HEK293 (cell line): Measurements from ENCODE around the gene CCDC146.

ENCODE experiments used
- CTCF ChIA-PET: fragments of 350-600 bp; formaldehyde crosslinking; extraction: SDS; loops from one replicate; lab custom pipeline; 2021; ENCODE audit warnings: antibody characterized with exemption; lab: Yijun Ruan, JAX
- POLR2A ChIA-PET: fragments of 300-600 bp; formaldehyde crosslinking; extraction: SDS; loops from one replicate; lab custom pipeline; 2020; ENCODE audit warnings: antibody characterized with exemption, inconsistent platforms; lab: Yijun Ruan, JAX
- H3K27ac ChIP-seq: fragments of 200-500 bp; sonication (Bioruptor generic); 2 replicates; pipeline ENCODE4 v1.5.1; 2014; ENCODE audit warnings: low read depth, low read length, control low read depth, inconsistent platforms; ENCODE audit errors: extremely low read depth
- H3K36me3 ChIP-seq, 2 experiments: fragments of 200-500 bp in 1 of 2; sonication (Bioruptor generic) in 1 of 2; 1 replicate in 1 of 2; 2 replicates in 1 of 2; pipeline ENCODE4 v1.5.1; 2014 to 2017; ENCODE audit warnings: inconsistent platforms in 2 of 2, low read length in 2 of 2; ENCODE audit not compliant: control insufficient read depth in 2 of 2, insufficient read depth in 1 of 2
- H3K4me1 ChIP-seq: fragments of 200-500 bp; sonication (Bioruptor generic); 2 replicates; pipeline ENCODE4 v1.5.1; 2014; ENCODE audit warnings: mild to moderate bottlenecking, low read length, inconsistent platforms; ENCODE audit not compliant: control insufficient read depth, insufficient read depth
- H3K4me3 ChIP-seq: 2 replicates; pipeline ENCODE4 v1.5.1; 2011; ENCODE audit warnings: low read depth, mild to moderate bottlenecking, control low read depth, low read length, moderate library complexity
- H3K9me3 ChIP-seq: fragments of 200-500 bp; sonication (Bioruptor generic); 2 replicates; pipeline ENCODE4 v1.5.1; 2014; ENCODE audit warnings: low read depth, low read length, inconsistent platforms; ENCODE audit not compliant: control insufficient read depth, insufficient read depth
- HOXA7 ChIP-seq: sonication (generic); formaldehyde crosslinking; IDR thresholded peaks from 2 replicates; pipeline ENCODE4 v1.8.1; 2022; ENCODE audit warnings: missing genetic modification reagents, borderline replicate concordance
- HOXC10 ChIP-seq: sonication (generic); formaldehyde crosslinking; IDR thresholded peaks from 2 replicates; pipeline ENCODE4 v1.8.1; 2023; ENCODE audit warnings: mild to moderate bottlenecking, missing genetic modification reagents
- OVOL3 ChIP-seq: fragments of 450-650 bp; formaldehyde crosslinking; IDR thresholded peaks from 2 replicates; pipeline ENCODE4 v1.5.1; 2016; ENCODE audit warnings: missing biosample characterization, missing genetic modification characterization
- REPIN1 ChIP-seq: fragments of 450-650 bp; formaldehyde crosslinking; IDR thresholded peaks from 2 replicates; pipeline ENCODE4 v1.5.1; 2017; ENCODE audit warnings: missing biosample characterization, missing genetic modification characterization, low read depth
- SCRT1 ChIP-seq: fragments of 450-650 bp; formaldehyde crosslinking; IDR thresholded peaks from 2 replicates; pipeline ENCODE4 v1.5.1; 2016; ENCODE audit warnings: missing biosample characterization, missing genetic modification characterization, borderline replicate concordance
- SP7 ChIP-seq: fragments of 450-650 bp; formaldehyde crosslinking; IDR thresholded peaks from 2 replicates; pipeline ENCODE4 v1.5.1; 2016; ENCODE audit warnings: missing biosample characterization, missing genetic modification characterization
- TCF7L2 ChIP-seq: IDR thresholded peaks from 2 replicates; pipeline ENCODE4 v1.6.1; 2011; ENCODE audit warnings: low read depth, mild to moderate bottlenecking, inconsistent platforms, low read length, moderate library complexity, borderline replicate concordance
- ZFP69B ChIP-seq: fragments of 450-650 bp; formaldehyde crosslinking; IDR thresholded peaks from 2 replicates; pipeline ENCODE4 v1.5.1; 2016; ENCODE audit warnings: missing biosample characterization, missing genetic modification characterization
- ZNF10 ChIP-seq: fragments of 450-650 bp; formaldehyde crosslinking; IDR thresholded peaks from 2 replicates; pipeline ENCODE4 v1.5.1; 2017; ENCODE audit warnings: missing biosample characterization, missing genetic modification characterization
- ZNF184 ChIP-seq: fragments of 450-650 bp; IDR thresholded peaks from 2 replicates; pipeline ENCODE4 v1.5.1; 2018; ENCODE audit warnings: missing biosample characterization, mild to moderate bottlenecking, missing genetic modification characterization
- ZNF19 ChIP-seq: fragments of 450-650 bp; formaldehyde crosslinking; IDR thresholded peaks from 2 replicates; pipeline ENCODE4; 2016; ENCODE audit warnings: missing biosample characterization, missing genetic modification characterization, low read depth
- ZNF292 ChIP-seq: fragments of 450-650 bp; formaldehyde crosslinking; IDR thresholded peaks from 2 replicates; pipeline ENCODE4 v1.5.1; 2016; ENCODE audit warnings: low read depth, missing biosample characterization, missing genetic modification characterization, borderline replicate concordance
- ZNF311 ChIP-seq: fragments of 450-650 bp; formaldehyde crosslinking; IDR thresholded peaks from 2 replicates; pipeline ENCODE4 v1.5.1; 2017; ENCODE audit warnings: missing biosample characterization, missing genetic modification characterization, borderline replicate concordance
- ZNF391 ChIP-seq: fragments of 450-650 bp; formaldehyde crosslinking; IDR thresholded peaks from 2 replicates; pipeline ENCODE4 v1.5.1; 2016; ENCODE audit warnings: low read depth, missing biosample characterization, missing genetic modification characterization, borderline replicate concordance
- ZNF433 ChIP-seq: fragments of 450-650 bp; formaldehyde crosslinking; IDR thresholded peaks from 2 replicates; pipeline ENCODE4 v1.5.1; 2016; ENCODE audit warnings: missing biosample characterization, missing genetic modification characterization, low read depth
- ZNF544 ChIP-seq: fragments of 450-650 bp; formaldehyde crosslinking; IDR thresholded peaks from 2 replicates; pipeline ENCODE4 v1.5.0; 2017; ENCODE audit warnings: missing biosample characterization, missing genetic modification characterization
- ZNF558 ChIP-seq: fragments of 450-650 bp; formaldehyde crosslinking; IDR thresholded peaks from 2 replicates; pipeline ENCODE4 v1.5.1; 2016; ENCODE audit warnings: missing biosample characterization, missing genetic modification characterization
- ZNF600 ChIP-seq: fragments of 450-650 bp; formaldehyde crosslinking; IDR thresholded peaks from 2 replicates; pipeline ENCODE4 v1.5.1; 2016; ENCODE audit warnings: missing biosample characterization, missing genetic modification characterization
- ZNF624 ChIP-seq: fragments of 450-650 bp; formaldehyde crosslinking; IDR thresholded peaks from 2 replicates; pipeline ENCODE4 v1.5.1; 2017; ENCODE audit warnings: missing biosample characterization, missing genetic modification characterization
- ZNF776 ChIP-seq: fragments of 450-650 bp; formaldehyde crosslinking; IDR thresholded peaks from 2 replicates; pipeline ENCODE4 v1.5.0; 2017; ENCODE audit warnings: missing biosample characterization, missing genetic modification characterization, borderline replicate concordance
- ZNF785 ChIP-seq: fragments of 450-650 bp; formaldehyde crosslinking; IDR thresholded peaks from 2 replicates; pipeline ENCODE4 v1.5.1; 2016; ENCODE audit warnings: missing biosample characterization, missing genetic modification characterization
- ZSCAN16 ChIP-seq: fragments of 450-650 bp; formaldehyde crosslinking; IDR thresholded peaks from 2 replicates; pipeline ENCODE4 v1.5.1; 2016; ENCODE audit warnings: missing biosample characterization, missing genetic modification characterization
- TF ChIP-seq, protein P1 (sequence below): fragments of 450-650 bp; IDR thresholded peaks from 2 replicates; pipeline ENCODE4 v1.5.1; 2018; ENCODE audit warnings: missing biosample characterization, mild to moderate bottlenecking, missing genetic modification characterization
- TF ChIP-seq, protein P2 (sequence below): fragments of 450-650 bp; formaldehyde crosslinking; IDR thresholded peaks from 2 replicates; pipeline ENCODE4 v1.5.1; 2016; ENCODE audit warnings: missing biosample characterization, missing genetic modification characterization
- TF ChIP-seq, protein P3 (sequence below): fragments of 450-650 bp; formaldehyde crosslinking; IDR thresholded peaks from 2 replicates; pipeline ENCODE4 v1.5.1; 2017; ENCODE audit warnings: missing biosample characterization, missing genetic modification characterization
- TF ChIP-seq, protein P4 (sequence below): fragments of 450-650 bp; formaldehyde crosslinking; IDR thresholded peaks from 2 replicates; pipeline ENCODE4 v1.5.1; 2016; ENCODE audit warnings: missing biosample characterization, missing genetic modification characterization

The CCDC146 gene

DNA sequence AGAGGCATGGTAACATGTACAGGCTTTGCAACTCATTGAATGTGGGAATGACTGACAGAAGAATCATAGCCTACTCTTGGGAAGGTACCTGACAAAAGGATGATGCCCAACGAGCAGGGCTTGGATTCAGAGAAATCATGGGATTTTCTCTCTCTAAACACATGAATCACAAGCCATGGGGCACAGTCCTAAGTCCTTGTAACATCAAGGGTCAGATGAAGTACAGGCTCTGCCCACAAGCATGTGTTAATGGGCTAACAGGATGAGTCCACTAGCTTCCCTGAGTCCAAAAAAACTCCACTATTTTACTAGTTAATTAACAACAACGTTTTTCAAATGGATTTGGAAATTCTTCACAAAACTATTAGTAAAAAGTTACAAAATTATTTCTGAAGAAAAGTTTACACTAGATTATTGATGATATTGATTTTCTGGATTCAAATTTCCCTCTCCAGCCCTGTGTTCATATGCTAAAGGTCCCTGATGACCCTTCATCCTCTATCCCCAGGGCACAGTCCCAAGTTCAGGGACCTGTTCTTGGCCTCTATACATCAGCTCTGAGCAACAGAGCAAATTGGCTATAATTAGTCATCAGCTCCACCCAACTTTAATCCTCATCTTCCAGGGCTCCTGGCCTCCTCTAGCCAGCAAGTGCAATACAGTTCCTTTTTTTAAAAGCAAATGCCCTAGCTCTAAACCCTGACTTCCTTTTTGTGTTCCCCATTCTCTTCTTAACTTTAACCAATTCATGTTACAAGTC is 194.0 kb downstream of the CCDC146 start:
- no peaks in the 10 kb centered on the region for H3K9me3 ChIP-seq
- H3K4me1 ChIP-seq = no peaks in the 10 kb centered on the region
- no peaks in the 10 kb centered on the region for H3K36me3 ChIP-seq
- no peak overlapping the region for H3K4me3 ChIP-seq
- POLR2A ChIA-PET = no interaction called here
- TF ChIP-seq, protein P1, sequence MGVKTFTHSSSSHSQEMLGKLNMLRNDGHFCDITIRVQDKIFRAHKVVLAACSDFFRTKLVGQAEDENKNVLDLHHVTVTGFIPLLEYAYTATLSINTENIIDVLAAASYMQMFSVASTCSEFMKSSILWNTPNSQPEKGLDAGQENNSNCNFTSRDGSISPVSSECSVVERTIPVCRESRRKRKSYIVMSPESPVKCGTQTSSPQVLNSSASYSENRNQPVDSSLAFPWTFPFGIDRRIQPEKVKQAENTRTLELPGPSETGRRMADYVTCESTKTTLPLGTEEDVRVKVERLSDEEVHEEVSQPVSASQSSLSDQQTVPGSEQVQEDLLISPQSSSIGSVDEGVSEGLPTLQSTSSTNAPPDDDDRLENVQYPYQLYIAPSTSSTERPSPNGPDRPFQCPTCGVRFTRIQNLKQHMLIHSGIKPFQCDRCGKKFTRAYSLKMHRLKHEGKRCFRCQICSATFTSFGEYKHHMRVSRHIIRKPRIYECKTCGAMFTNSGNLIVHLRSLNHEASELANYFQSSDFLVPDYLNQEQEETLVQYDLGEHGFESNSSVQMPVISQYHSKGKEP = no peak
- TF ChIP-seq, protein P2, sequence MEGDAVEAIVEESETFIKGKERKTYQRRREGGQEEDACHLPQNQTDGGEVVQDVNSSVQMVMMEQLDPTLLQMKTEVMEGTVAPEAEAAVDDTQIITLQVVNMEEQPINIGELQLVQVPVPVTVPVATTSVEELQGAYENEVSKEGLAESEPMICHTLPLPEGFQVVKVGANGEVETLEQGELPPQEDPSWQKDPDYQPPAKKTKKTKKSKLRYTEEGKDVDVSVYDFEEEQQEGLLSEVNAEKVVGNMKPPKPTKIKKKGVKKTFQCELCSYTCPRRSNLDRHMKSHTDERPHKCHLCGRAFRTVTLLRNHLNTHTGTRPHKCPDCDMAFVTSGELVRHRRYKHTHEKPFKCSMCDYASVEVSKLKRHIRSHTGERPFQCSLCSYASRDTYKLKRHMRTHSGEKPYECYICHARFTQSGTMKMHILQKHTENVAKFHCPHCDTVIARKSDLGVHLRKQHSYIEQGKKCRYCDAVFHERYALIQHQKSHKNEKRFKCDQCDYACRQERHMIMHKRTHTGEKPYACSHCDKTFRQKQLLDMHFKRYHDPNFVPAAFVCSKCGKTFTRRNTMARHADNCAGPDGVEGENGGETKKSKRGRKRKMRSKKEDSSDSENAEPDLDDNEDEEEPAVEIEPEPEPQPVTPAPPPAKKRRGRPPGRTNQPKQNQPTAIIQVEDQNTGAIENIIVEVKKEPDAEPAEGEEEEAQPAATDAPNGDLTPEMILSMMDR (tag by site-specific recombination) = no peak
- no peak for TF ChIP-seq REPIN1 (tag by site-specific recombination)
- TF ChIP-seq ZNF10 (tag by site-specific recombination) = no peak
- no peak for TF ChIP-seq ZNF558
- TF ChIP-seq ZNF544 = no peak
- CTCF ChIA-PET = interaction anchor here (0.7 to 1.0 kb wide), 2 partner anchors 16 to 69 kb away, joined by 3 to 5 read pairs; no protein-coding TSS in a partner anchor
- H3K27ac ChIP-seq = no peak overlapping the region

DNA sequence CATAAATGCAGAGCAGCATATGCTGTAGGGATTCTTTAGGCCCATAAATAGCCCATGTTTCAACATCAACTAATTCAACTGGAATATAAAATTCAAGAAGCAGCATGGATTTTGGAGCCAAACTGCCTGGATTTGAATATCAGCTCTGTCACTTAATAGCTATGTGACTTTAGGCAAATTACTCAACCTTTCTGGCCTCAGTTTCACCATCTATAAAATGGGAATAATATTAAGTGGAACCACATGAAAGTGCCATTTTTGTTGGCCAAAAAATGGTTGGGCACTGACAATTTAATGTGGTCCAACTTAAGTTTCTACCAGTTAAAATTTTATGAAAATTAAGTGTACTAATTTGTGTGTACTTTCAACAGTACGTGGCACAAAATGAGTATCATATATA is 195.6 kb downstream of the CCDC146 start:
- no peak for TF ChIP-seq SCRT1 (tag by site-specific recombination)
- no peak for TF ChIP-seq ZSCAN16 (tag by site-specific recombination)
- no peak for TF ChIP-seq HOXC10 (CRISPR knock-in tag)
- no peak for TF ChIP-seq ZNF776
- no peak for TF ChIP-seq ZNF311 (tag by site-specific recombination)
- TF ChIP-seq TCF7L2 = no peak
- TF ChIP-seq ZNF184 (tag by site-specific recombination) = no peak
- TF ChIP-seq ZNF624 (tag by site-specific recombination) = no peak
- TF ChIP-seq HOXA7 (CRISPR knock-in tag) = no peak
- TF ChIP-seq, protein P3, sequence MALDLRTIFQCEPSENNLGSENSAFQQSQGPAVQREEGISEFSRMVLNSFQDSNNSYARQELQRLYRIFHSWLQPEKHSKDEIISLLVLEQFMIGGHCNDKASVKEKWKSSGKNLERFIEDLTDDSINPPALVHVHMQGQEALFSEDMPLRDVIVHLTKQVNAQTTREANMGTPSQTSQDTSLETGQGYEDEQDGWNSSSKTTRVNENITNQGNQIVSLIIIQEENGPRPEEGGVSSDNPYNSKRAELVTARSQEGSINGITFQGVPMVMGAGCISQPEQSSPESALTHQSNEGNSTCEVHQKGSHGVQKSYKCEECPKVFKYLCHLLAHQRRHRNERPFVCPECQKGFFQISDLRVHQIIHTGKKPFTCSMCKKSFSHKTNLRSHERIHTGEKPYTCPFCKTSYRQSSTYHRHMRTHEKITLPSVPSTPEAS (tag by site-specific recombination) = no peak
- no peak for TF ChIP-seq ZNF433 (tag by site-specific recombination)
- no peak for TF ChIP-seq ZNF785 (tag by site-specific recombination)
- no peak for TF ChIP-seq SP7 (tag by site-specific recombination)
- no peak for TF ChIP-seq ZNF391 (tag by site-specific recombination)
- no peak for TF ChIP-seq OVOL3
- no peak for TF ChIP-seq ZNF19 (tag by site-specific recombination)
- no peak for TF ChIP-seq ZNF600 (tag by site-specific recombination)
- TF ChIP-seq, protein P4, sequence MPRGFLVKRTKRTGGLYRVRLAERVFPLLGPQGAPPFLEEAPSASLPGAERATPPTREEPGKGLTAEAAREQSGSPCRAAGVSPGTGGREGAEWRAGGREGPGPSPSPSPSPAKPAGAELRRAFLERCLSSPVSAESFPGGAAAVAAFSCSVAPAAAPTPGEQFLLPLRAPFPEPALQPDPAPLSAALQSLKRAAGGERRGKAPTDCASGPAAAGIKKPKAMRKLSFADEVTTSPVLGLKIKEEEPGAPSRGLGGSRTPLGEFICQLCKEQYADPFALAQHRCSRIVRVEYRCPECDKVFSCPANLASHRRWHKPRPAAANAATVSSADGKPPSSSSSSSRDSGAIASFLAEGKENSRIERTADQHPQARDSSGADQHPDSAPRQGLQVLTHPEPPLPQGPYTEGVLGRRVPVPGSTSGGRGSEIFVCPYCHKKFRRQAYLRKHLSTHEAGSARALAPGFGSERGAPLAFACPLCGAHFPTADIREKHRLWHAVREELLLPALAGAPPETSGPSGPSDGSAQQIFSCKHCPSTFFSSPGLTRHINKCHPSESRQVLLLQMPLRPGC (tag by site-specific recombination) = no peak
- no peak for TF ChIP-seq ZNF292 (tag by site-specific recombination)
- no peak for TF ChIP-seq ZFP69B (tag by site-specific recombination)
- no peaks in the 10 kb centered on the region for H3K9me3 ChIP-seq
- no peak overlapping the region for H3K27ac ChIP-seq
- ChIA-PET POLR2A (no interaction called here), CTCF (no interaction called here)
- H3K4me1 ChIP-seq = no peaks in the 10 kb centered on the region
- no peaks in the 10 kb centered on the region for H3K36me3 ChIP-seq
- no peak overlapping the region for H3K4me3 ChIP-seq
